GM19324 (cell line): ENCODE results near the gene RAD51B.
"Not testable (repeated sequence)": the region's sequence is repeated elsewhere in the genome, so short reads cannot be mapped to it uniquely, and the experiment has no call there.

Source experiments
- ATAC-seq: cut with Tn5 transposase; IDR thresholded peaks from one replicate; pipeline ENCODE4 v1.9.1; 2021; ENCODE audit warnings: mild to moderate bottlenecking, moderate library complexity; ENCODE audit not compliant: unreplicated experiment, low FRiP score

RAD51B gene

DNA sequence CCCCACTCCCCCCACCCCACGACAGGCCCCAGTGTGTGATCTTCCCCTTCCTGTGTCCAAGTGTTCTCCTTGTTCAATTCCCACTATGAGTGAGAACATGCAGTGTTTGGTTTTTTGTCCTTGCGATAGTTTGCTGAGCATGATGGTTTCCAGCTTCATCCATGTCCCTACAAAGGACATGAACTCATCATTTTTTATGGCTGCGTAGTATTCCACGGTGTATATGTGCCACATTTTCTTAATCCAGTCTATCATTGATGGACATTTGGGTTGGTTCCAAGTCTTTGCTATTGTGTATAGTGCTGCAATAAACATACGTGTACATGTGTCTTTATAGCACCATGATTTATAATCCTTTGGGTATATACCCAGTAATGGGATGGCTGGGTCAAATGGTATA, 609.3 kb downstream of the RAD51B start:
- ATAC-seq = not testable (repeated sequence)

DNA sequence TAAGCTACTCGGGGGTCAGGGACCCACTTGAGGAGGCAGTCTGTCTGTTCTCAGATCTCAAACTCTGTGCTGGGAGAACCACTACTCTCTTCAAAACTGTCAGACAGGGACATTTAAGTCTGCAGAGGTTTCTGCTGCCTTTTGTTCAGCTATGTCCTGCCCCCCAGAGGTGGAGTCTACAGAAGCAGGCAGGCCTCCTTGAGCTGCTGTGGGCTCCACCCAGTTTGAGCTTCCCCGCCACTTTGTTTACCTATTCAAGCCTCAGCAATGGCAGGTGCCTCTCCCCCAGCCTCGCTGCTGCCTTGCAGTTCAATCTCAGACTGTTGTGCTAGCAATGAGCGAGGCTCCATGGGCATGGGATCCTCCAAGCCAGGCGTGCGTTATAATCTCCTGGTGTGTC, 614.6 kb downstream of the RAD51B start:
- ATAC-seq = not testable (repeated sequence)

DNA sequence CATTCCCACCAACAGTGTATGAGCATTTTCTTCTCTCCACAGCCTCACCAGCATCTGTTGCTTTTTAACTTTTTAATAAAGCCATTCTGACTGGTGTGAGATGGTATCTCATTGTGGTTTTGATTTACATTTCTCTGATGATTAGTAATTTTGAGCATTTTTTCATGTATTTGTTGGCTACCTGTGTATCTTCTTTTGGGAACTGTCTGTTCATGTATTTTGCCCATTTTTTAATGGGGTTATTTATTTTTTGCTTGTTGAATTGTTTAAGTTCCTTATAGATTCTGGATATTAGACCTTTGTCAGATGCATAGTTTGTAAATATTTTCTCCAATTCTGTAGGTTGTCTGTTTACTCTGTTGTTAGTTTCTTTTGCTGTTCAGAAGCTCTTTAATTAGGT, 616.1 kb downstream of the RAD51B start:
- not testable (repeated sequence) for ATAC-seq

DNA sequence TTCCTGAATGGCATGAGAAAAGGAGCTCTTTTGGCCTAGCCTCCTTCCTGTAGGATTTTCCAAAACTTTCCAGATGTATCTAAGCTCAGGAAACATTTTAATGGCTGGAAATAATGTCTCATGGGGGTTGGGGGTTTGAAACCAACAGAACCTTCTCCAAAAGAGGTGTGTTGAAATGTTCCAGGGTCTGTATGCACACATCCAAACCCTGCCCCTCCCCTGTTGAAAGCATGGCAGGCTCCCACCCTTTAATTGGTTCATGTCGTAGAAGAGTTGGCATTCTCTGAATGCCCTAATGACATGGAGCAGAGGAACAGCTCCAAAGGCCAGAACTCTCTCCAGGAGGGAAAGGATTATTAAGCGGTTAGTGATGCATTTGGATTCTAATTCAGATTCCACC, 620.1 kb downstream of the RAD51B start:
- no peak for ATAC-seq

DNA sequence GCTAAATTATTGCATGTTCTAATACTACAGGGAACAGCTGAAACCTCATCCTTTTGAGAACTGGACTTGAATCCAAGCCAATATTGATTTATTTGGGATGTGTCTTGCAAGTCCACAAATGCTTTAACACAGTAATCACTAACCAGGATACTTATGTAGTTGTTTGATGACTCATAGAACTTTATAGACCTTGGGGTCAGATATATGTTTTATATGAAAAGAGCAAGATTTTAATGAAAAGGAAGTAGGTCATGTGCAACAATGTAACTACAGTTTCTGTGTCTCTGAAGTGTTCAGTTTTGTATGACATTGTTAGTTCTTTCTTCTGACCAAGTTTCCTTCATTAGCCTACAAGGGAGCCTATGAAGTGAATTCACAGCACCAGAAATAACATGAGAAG, 621.2 kb downstream of the RAD51B start:
- no peak for ATAC-seq

DNA sequence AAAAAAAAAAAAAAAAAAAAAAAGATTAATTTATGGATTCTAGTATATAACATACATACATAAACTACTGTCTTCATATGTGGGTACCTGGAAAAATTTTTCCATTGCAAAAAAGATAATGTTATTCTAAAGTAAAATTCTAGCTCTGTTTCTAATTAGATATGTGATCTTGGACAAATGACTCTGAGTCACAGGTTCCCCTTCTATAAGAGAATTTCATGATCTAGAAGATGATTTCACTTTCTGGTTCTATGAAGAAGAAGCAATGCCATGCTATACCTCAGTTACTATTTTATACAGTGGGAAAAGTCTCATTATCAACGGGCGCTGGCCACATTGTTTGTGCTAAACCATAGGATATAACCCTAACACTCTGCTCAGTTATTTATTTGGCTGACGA, 622.0 kb downstream of the RAD51B start:
- ATAC-seq = no peak

DNA sequence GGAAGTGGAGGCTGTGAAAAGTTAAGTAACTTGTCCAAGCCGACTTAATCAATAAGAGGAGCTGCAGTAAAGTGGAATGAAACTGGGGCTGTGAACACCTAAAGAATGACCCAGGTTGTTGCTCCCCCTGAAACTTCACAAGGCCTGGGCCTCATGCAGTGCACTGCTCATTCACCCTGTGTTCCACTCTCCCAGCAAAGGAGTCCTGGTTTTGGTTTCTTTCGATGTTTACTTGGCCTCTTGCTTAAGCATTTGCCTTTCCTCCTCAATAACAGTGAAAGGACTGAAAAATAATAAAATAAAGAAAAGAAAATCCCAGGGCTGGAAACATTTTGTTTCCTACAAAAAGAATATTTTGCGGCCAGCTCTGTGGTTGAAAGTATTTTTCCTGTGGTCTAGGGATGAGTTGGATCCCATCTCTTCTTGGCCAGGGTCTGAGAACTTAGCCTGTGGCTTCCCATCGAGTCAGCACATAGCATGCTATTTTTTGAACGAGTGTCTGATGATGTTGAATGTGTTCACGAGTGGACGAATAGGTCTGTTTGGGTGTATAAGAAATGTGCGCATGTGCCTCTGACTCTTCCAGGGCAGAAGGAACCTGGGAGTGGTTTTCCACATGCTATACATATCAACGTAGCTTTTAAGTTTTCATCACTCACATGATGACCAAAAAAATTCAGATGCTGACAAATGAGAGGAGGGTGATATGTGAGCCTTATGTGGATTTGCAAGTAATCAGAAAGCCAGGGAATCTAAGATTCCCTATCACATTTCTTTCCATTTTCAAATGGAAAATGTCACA, 623.5 kb downstream of the RAD51B start:
- ATAC-seq = no peak

DNA sequence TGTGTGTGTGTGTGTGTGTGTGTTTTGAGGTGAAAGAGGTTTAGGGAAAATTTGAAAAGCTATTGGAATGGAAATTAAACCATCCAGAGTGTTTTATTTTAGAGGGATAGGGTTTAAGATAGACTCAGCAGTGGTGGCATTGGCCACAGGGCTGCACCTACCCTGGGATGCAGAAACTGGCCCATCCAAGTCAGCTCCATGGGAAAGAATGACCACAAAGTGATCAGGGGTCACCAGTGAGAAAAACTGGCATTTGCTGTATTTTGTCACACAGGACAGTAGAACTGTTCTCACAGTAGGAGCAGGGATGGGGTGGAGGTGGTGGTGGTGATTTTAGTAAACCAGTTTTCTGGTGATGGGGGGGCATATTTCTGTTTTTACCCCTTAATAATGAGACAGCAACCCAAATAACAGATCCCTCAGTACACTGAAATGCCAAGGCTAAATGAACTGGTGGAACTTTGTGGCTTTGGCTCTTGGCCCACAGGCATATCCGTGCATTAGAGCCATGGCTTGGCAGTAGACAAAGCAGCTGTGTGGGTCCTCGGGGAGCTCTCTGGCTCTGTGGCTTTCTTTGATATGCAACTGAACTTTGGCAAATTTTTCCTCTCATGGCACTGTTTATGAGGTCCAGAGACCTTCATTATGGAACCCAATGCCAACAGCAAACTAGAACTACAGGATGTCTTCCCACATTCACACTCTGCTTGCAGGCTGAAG, 625.0 kb downstream of the RAD51B start:
- ATAC-seq = no peak

DNA sequence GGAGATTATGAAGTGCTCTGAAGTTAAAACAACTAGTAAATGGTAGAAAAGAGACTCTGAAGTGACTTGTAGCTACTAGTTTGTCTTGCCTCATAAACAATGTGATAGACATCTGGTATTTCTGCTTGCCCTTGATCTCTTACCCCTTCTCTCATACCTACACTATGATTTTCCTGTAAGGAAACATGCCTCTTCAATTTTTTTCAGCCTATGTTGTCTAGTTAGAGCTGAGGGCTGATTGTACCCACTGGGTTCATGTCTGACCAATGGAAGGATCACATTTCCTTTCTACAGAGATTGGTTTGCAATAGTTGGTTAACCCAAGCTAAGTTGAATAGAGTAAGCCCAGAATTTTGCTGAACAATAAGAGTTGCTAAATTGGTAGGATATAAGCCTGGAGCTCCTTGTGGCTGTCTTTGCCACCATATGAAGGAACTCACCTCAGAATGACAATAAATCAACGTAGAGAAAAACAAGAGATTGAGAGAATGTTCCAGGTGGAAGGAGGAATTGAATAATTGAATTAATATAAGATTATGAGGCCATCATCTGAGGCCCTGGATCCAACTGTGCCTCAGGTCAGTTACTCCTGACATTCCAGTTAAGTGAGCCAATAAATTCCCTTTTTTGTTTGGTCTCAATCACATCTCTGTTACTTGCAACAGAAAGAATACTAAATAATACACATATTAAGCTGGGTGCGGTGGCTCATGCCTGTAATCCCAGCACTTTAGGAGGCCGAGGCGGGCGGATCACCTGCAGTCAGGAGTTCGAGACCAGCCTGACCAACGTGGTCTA, 626.9 kb downstream of the RAD51B start:
- no peak for ATAC-seq

DNA sequence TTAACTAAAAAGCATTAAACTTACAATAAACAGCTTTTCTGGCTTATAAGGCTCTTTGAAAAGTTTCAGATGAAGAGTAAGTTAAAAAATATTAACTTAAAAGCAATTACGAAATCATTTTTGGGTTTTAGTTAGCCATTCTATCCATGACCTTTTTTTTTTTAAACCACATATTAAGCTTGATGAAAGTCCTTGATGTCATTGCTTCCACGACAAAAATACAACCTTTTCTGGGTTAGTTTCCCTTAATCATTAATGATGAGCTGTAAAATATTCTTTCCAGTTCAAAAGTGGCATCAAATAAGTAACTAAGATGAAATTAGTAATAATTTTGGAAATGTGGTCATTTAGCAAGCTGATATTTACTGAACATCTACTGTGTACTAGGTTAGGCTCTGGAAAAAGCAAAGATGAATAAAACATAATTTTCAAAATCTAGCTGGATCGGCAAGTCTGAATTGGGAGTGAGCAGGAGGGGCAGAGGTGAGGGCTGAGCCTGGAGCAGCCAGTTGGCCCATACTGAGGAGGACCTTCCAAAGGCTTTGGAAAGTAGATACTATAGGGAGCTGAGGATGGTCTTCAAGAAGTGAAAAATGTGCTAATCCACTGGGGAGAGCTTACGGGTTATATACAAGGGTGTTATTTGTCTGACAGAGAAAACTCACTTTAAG, 628.1 kb downstream of the RAD51B start:
- ATAC-seq = no peak

DNA sequence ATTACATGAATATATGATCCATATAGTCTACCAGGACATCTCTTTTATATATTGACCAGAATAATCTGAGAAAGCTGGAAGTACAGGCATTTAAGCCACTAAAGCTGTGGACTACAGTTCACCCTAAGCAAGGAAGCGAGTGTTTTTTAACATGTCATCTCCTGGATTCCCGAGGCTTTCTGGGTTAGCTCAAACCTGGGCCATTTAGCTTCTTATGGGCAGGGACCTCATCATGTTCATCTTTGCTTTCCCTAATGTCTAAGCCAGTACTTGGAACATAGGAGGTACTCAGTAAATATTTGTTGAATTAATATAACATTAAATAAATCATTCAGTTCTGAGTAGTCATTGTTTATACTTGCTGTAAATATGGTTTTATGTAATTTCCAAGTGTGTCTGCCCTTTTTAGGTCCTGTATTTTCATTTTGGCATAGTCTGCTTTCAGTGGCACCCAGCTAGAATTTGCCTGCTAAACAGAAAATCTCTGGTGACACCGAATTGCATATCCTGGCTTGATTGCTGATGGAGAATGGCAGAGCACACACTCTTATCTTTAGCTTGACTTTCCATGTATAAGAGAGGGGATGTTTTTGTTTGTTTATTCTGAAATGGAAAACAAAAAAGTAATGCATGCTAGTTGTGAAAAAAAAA, 628.8 kb downstream of the RAD51B start:
- ATAC-seq = no peak

DNA sequence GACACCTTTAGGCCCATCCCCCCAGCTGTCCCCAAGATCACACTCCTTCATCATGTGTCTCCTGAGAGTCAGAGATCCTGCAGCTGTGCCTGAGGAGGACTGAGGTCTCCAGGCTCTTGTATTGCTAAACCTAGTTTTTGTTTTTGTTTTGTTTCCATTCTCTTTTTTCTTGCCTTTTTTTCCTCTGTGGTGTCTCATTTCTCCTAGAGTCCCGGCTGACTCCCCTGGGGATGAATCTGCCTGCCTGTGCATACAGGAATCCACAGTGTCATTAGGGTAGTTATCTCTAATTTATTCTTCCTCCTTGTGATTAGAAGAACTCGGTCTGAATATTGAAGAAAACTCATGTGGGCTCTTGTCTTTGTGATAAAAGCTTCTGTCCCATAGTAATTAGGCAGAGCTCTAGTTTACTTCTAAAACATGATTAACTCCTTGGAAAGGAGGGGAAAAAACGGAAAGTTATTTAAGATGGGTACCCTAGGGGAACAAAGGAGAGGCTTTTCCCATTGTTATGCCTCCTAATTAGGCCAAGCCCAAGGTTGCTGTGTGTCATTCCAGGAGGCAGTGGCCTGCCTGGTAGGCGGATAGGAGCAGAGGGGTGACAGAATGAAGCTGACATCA, 630.1 kb downstream of the RAD51B start:
- ATAC-seq = no peak

DNA sequence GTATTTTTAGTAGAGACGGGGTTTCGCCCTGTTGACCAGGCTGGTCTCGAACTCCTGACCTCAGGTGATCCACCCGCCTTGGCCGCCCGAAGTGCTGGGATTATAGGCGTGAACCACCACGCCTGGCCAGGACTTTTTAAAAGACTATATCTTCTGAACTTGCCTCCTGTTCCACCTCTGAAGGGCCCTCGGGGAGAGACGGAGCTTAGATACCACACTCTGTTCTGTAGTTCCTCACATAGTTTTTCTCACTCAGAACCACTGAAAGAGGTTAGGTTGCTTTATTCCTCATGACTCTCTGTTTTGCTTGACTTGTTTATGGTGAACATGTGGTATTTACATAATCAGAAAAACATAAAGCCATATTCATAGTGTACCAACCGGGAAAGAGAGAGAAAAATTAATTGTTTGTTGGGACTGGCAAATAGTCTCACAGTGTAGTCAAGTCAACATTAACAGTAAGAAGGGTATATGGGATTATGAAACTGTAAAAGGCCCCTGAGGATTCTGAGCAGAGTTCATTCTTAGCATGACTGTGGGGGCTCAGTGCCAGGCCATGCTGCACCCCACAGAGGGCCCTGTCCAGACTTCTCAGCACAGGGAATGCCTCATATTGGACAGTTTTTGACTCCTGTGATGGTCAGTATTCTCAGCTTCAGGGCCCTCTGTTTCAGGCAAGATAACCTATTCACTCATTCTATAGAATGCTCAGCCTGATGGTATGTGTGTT, 631.0 kb downstream of the RAD51B start:
- ATAC-seq = no peak

DNA sequence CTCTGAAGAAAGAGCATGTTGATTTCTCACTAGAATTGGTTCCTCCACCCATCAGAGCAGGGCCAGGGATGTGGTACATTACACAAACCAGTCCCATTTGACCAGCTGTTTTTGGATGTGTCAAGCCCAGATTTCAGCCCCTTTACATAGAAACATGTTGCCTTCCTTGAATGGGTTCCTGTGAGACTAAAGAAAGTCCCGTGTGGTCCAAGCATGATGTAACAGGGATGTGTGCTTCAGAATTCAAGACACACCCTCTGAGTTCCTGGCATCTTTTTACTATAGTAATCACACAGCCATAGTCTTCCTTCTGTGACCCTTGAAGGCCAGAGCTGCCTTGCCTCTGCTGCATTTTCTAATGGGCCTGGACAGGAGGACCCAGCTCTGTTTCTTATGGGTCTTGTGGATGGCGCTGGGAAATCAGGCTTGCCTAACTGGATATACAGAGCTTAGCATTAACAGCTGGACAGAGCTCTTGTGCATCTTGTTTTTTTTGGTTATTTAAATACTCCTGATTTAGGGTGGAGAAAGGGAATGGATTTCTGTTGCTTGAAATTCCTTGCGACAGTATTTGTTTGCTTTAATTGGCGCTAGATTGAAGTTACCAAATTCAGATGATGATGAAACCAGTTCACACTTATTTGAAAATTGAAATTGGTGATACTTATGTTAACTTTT, 632.3 kb downstream of the RAD51B start:
- no peak for ATAC-seq

DNA sequence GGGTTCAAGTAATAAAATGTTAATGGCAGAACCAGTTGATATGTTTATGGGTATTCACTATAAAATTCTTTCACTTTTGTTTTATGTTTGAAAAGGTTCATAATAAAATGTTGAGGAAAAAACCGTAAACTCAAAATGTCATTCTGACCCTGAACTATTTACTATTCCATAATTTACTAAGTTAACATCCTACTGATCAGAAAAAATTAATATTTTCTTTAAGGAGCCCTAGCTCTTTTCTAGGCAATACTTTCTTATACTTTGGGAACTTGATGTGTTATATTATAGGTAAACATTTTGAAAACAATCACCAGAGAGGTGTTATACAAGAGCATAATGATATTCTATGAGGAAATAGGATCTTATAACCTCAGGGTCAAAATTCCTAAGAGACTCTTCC, 638.7 kb downstream of the RAD51B start:
- no peak for ATAC-seq

DNA sequence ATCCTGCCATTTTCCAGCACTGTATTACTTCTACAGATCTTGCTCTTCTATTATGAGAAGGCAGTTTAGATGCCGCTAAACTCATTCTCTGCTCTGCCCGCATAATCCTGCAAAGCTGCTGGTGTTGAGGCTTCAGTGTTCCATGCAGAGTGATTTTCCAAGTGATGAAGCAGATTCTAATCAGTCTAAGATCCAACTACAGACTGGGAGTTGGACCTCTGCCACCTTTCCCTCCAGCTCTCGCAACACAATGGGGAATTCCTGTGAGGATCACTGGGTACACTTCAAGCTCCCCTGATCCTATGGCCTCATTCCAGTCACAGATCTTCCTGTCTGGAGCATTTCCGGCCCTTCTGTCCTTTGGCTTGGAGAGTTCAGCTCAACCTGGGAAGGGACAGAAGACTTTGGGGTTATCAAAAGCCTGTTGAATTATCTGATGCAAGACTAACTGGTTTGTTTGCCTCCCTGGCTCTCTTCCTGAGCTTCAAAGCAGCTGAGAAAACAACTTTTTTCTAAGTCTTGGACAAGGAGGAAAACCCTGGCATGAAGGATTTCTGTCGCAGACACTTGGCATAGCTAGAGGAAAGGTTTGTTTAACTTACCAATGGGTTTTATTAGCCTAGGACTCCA, 639.4 kb downstream of the RAD51B start:
- ATAC-seq = no peak

DNA sequence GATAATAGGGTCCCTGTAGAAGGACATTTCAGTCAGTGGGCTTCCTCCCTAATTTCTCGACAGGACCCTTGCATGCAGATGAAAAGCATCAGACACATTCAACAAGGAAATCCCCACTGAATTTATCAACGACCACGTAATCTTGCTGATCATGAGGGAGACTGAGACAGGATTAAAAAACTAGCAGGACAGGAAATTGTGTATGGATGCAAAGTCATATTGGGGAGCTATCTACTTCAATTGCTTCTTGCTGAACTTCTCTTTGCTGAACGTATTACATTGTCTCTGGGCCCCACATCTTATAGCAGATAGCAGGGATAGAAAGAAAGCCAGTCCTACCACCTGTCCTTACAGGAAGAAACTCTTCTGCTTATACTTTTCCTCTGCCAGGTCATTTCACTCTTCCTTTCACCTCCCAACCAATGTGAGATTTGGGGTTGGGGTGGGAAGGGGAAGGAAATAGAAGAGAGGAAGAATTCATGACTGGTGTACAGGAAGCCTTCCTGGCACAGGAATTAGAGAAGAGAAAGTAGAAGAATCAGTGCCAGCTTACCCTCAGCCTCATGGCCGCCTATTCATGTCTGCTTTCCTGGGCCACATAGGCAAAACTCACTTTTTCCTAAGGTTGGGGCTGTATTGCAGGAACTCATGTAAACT, 640.0 kb downstream of the RAD51B start:
- ATAC-seq = no peak

DNA sequence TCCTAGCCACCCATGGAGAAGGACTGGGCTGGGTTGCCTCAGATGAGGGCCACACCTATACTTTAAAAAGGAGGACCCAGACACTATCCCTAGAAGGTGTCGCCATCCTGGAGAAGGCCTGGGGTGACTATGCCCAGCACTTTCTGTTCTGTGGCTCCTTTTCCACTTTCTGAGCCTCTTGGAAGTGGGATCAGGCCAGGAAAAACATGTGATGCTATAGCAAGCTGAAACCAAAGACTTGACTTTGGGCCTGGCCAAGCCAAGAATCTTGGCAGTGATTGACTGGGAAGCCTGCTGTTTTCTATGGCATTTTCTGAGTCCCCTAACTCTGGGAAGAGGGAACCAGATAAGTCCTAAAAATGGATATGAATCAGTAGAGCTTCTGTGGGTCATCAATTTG, 641.0 kb downstream of the RAD51B start:
- no peak for ATAC-seq
